SK-N-SH (cell line): ENCODE measurements around the gene HERC5.

Source experiments
- NRF1 ChIP-seq: IDR thresholded peaks from 2 replicates; pipeline ENCODE4 v1.6.1; 2012; ENCODE audit warnings: low read depth, mild to moderate bottlenecking, low read length
- POLR2AphosphoS5 ChIP-seq: IDR thresholded peaks from 2 replicates; pipeline ENCODE4 v1.6.1; 2012; ENCODE audit warnings: low read depth, low read length

- TF ChIP-seq POLR2AphosphoS5 (no peak), NRF1 (no peak)
Observed at GRCh38 chr4:88445252-88445651, 11.7 kb upstream of the HERC5 start.
